HEK293T (cell line): ENCODE data around the gene TMC1.
"Not testable (repeated sequence)": the region's sequence is repeated elsewhere in the genome, so short reads cannot be mapped to it uniquely, and the experiment has no call there.

Source experiments
- CTCF ChIA-PET: fragments of 350-600 bp; formaldehyde crosslinking; extraction: SDS; loops from one replicate; lab custom pipeline; 2021; ENCODE audit warnings: antibody characterized with exemption, inconsistent platforms; lab: Yijun Ruan, JAX
- POLR2A ChIA-PET: fragments of 350-600 bp; formaldehyde crosslinking; extraction: SDS; loops from one replicate; lab custom pipeline; 2020; ENCODE audit warnings: antibody characterized with exemption, inconsistent platforms; lab: Yijun Ruan, JAX
- DNase-seq: peaks from one replicate; pipeline ENCODE4 v3.0.0; 2012; ENCODE audit warnings: mixed read lengths; ENCODE audit errors: extremely low spot score
- ARNT ChIP-seq: fragments of 450-650 bp; IDR thresholded peaks from 2 replicates; pipeline ENCODE4 v1.6.1; 2017; ENCODE audit warnings: mild to moderate bottlenecking
- BHLHE40 ChIP-seq: fragments of 450-650 bp; IDR thresholded peaks from 2 replicates; pipeline ENCODE4 v1.6.1; 2016; ENCODE audit warnings: mild to moderate bottlenecking, moderate library complexity, borderline replicate concordance
- CTBP1 ChIP-seq: fragments of 450-650 bp; IDR thresholded peaks from 2 replicates; pipeline ENCODE4 v1.6.1; 2016; ENCODE audit warnings: borderline replicate concordance
- ELF4 ChIP-seq: fragments of 450-650 bp; IDR thresholded peaks from 2 replicates; pipeline ENCODE4 v1.6.1; 2017; ENCODE audit warnings: antibody characterized with exemption
- FOXA1 ChIP-seq: fragments of 450-650 bp; IDR thresholded peaks from 2 replicates; pipeline ENCODE4 v1.6.1; 2016; ENCODE audit warnings: mild to moderate bottlenecking
- FOXK2 ChIP-seq: fragments of 450-650 bp; IDR thresholded peaks from 2 replicates; pipeline ENCODE4 v1.6.1; 2016; ENCODE audit warnings: mild to moderate bottlenecking
- FOXM1 ChIP-seq: fragments of 450-650 bp; IDR thresholded peaks from 2 replicates; pipeline ENCODE4 v1.6.1; 2017; ENCODE audit warnings: mild to moderate bottlenecking, borderline replicate concordance
- HDGF ChIP-seq: fragments of 450-650 bp; IDR thresholded peaks from 2 replicates; pipeline ENCODE4 v1.6.1; 2017; ENCODE audit warnings: antibody characterized with exemption, borderline replicate concordance
- L3MBTL2 ChIP-seq: fragments of 450-650 bp; conservative IDR thresholded peaks from 2 replicates; pipeline ENCODE4 v1.6.1; 2016; ENCODE audit warnings: mild to moderate bottlenecking
- LEF1 ChIP-seq: fragments of 450-650 bp; IDR thresholded peaks from 2 replicates; pipeline ENCODE4 v1.6.1; 2017; ENCODE audit warnings: mild to moderate bottlenecking, borderline replicate concordance
- NFRKB ChIP-seq: fragments of 450-650 bp; IDR thresholded peaks from 2 replicates; pipeline ENCODE4 v1.6.1; 2016; ENCODE audit warnings: mild to moderate bottlenecking, moderate library complexity
- SP1 ChIP-seq: fragments of 450-650 bp; IDR thresholded peaks from 2 replicates; pipeline ENCODE4 v1.6.1; 2017
- SUZ12 ChIP-seq: fragments of 450-650 bp; IDR thresholded peaks from 2 replicates; pipeline ENCODE4 v1.6.1; 2016; ENCODE audit warnings: mild to moderate bottlenecking
- TARDBP ChIP-seq: fragments of 450-650 bp; IDR thresholded peaks from 2 replicates; pipeline ENCODE4 v1.6.1; 2016
- ZNF384 ChIP-seq: fragments of 450-650 bp; IDR thresholded peaks from 2 replicates; pipeline ENCODE4 v1.6.1; 2016
- TF ChIP-seq, protein P1 (sequence below): fragments of 450-650 bp; IDR thresholded peaks from 2 replicates; pipeline ENCODE4 v1.6.1; 2016

Gene TMC1

DNA sequence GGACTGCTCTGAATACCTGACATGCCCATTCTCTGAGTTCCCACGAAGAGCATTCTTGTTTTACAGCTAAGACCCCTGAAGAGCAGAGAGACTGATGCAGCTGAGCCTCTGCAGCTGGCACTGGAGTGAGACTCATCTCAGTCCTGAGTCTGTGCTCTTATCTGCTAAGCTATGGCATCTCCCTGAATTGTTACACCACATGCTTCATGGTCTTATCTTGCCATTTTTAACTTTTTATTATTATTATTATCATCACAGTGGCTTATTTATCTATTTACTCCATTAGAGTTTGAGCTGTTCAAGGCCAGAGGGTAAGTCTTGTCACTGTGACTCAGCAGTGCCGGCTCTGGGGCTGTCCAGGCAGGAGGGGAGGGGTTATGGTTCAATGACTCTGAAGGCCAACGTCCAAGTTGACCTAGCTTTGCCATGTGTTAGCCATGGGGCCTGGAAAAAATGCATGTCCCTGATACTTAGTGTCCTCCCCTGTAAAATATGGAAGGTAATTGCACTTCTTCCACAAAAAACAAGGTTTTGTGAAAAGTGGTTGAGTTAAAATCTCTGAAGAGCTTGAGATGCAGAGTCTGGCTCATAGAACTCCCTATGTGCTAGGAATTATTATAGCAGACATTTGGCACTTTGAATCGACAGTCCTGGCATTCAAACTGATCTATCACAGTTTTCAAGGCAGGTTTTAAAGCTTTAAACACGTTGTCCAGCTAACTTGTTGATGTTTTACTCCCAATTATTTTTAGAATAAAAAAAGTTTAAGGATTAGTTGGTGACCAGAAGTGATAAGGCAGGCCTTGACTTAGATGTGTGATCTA lies 336.9 kb downstream of the TMC1 start:
- DNase-seq = no peak
- TF ChIP-seq HDGF (no peak), BHLHE40 (no peak), SP1 (no peak), ZNF384 (no peak), ARNT (no peak), FOXK2 (no peak), FOXM1 (no peak)
- ChIA-PET CTCF (interaction anchor here (0.6 to 1.2 kb wide), 2 partner anchors 164 to 261 kb away, joined by 4 to 5 read pairs; no protein-coding TSS in a partner anchor), POLR2A (no interaction called here)

DNA sequence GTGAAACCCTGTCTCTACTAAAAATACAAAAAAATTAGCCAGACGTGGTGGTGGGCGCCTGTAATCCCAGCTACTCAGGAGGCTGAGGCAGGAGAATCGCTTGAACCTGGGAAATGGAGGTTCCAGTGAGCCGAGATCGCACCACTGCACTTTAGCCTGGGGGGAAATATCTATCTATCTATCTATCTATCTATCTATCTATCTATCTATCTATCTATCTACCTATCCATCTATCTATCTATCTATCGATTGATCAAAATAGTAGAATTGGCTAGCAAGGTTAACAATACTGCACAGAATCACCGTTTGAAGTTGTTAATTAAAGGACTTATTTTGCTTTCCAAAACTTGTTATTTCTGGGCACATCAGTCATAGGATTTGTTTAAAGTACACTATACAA lies 341.4 kb downstream of the TMC1 start:
- CTCF ChIA-PET, DNase-seq: not testable (repeated sequence)
- POLR2A ChIA-PET = interaction anchor here (0.8 kb wide), 1 partner anchor 22 kb away, joined by 3 read pairs; no protein-coding TSS in a partner anchor

DNA sequence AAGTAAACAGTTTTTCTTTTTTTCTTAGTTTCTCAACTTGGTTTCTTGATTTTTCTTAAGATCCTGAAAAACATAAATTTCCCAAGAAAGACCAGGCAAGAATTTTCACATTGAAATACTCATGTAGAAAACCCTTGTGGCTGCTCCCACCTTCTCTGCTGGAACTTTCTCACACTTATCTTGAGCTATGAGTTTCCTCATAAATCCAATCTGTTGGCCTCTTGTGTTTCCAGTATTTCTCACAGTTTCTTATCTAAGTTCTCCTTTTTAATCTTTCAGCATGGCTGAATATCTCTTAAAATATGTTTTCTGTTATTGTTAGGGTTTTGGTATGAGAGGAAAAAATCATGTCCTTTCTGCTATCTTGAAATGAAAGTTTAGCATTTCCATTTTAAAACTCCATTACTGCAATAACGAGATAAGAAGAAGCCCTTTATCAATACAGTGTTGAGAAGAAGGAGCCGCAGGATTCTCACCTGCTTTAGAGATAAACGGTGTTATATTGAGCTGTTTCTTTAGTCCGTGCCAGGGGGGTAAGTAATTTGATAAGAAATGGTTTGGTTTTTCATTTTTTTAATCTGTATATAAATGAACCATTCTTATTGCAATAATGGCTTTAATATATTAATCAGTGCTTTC lies 342.2 kb downstream of the TMC1 start:
- ChIA-PET POLR2A (interaction anchor here (0.8 kb wide), 1 partner anchor 21 kb away, joined by 3 read pairs; no protein-coding TSS in a partner anchor), CTCF (no interaction called here)

DNA sequence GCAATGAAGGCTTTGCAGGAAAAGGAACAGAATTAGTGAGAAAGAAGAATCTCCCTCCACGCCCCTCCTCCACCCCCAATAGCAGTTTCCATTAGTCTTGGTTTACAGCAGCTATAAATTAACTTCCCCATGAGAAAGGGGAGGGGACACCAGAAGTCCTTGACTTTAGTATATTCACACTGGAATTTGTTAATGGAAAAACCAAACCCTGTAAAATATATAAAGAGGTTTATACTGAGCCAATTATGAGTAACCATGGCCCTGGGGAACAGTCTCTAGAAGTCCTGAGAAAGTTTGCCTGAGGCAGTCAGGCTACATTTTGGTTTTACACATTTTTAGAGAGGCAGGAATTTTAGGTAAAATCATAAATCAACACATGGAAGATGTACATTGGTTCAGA lies 342.9 kb downstream of the TMC1 start:
- TF ChIP-seq BHLHE40 = no peak
- TF ChIP-seq, protein P1, sequence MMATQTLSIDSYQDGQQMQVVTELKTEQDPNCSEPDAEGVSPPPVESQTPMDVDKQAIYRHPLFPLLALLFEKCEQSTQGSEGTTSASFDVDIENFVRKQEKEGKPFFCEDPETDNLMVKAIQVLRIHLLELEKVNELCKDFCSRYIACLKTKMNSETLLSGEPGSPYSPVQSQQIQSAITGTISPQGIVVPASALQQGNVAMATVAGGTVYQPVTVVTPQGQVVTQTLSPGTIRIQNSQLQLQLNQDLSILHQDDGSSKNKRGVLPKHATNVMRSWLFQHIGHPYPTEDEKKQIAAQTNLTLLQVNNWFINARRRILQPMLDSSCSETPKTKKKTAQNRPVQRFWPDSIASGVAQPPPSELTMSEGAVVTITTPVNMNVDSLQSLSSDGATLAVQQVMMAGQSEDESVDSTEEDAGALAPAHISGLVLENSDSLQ = peak; percentile 30
- no peak for DNase-seq
- POLR2A ChIA-PET = no interaction called here
- CTCF ChIA-PET = no interaction called here

More for the DNA sequence above, 342.2 kb downstream of the TMC1 start:
- DNase-seq = no peak
- TF ChIP-seq SP1 = no peak
- no peak for TF ChIP-seq NFRKB

DNA sequence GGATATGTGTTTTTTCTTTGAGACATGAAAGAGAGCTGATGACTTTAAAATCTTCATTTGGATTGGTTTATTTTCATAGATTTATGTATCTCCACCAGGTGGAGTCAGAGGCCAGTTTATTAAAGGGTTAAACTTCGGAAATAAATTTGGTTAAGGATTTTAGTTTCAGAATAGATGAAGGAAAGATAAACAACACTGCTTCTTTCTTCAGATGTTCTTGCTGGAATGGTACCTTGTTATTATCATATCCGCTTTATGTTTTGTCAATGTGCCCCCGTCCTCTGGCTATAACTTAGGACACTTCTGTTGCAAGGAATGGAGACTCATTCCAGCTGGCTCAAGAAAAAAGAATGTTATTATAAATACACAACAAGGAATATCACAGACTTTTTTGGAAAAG lies 350.3 kb downstream of the TMC1 start:
- DNase-seq = no peak
- ChIA-PET POLR2A (no interaction called here), CTCF (no interaction called here)
- TF ChIP-seq LEF1 (no peak), BHLHE40 (no peak), ARNT (no peak), CTBP1 (no peak), SUZ12 (no peak), SP1 (no peak), TARDBP (no peak)
- TF ChIP-seq, protein P1 = no peak

DNA sequence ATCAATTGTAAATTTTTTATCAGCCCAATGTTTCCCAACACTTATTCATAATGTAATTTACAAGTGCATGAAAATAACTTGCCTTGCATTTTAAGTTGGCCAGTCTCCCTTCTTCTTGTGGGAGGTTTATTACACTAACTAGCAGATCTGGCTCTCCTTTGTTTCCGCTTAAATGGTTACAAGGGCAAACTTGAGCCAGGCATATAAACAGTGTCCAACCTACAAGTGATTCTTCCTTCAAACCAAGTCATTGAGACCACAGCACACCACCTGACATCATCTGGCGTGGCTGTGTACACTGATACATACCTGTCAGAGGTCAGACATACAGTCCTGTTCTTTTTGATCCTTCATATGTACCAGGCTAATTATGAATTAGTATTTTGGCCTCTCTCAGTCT lies 351.3 kb downstream of the TMC1 start:
- TF ChIP-seq HDGF = no peak
- TF ChIP-seq FOXM1 = no peak
- TF ChIP-seq L3MBTL2 = no peak
- no peak for TF ChIP-seq ARNT
- no peak for TF ChIP-seq TARDBP
- no peak for TF ChIP-seq FOXA1
- CTCF ChIA-PET = no interaction called here
- DNase-seq = no peak
- POLR2A ChIA-PET = no interaction called here

DNA sequence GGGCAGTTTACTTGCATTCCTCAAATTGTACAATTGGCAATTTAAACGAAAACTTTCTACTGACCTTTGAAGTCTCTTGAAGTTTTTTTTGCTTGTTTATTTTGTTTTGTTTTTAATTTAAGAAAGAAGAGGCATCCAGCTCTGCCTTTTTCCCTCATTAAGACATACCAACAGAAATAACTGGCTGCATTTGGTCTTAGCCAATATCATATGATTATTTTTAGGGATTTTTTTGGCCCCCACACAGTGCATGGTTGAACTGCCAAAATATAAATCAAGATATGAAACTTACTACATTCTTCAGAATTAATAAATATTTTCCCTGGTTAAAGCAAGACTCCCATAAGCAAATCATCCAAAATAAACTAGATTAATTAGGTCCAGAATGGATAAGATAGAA lies 352.0 kb downstream of the TMC1 start:
- DNase-seq = no peak
- POLR2A ChIA-PET = no interaction called here
- CTCF ChIA-PET = no interaction called here
- no peak for TF ChIP-seq TARDBP
- no peak for TF ChIP-seq CTBP1
- no peak for TF ChIP-seq SUZ12
- no peak for TF ChIP-seq ARNT
- no peak for TF ChIP-seq SP1
- TF ChIP-seq FOXK2 = no peak
- TF ChIP-seq BHLHE40 = no peak
- TF ChIP-seq ZNF384 = no peak
- TF ChIP-seq, protein P1 = no peak
- no peak for TF ChIP-seq FOXA1
- no peak for TF ChIP-seq FOXM1
- no peak for TF ChIP-seq ELF4
- TF ChIP-seq LEF1 = no peak
- TF ChIP-seq NFRKB = no peak
- no peak for TF ChIP-seq HDGF
- TF ChIP-seq L3MBTL2 = no peak
